ENCODE data around the gene RHOV. TPM values are rescaled to one million over a fixed set of nuclear protein-coding genes. Genes with fewer than 3 reads are reported as not detected.
A peak's percentile ranks its signal among the peaks of the same experiment; 100 is the strongest.

The RHOV gene
- total and polyA plus RNA-seq, 8 donors = 1.2 to 87.8 (median 1.7) TPM; not detected in 1

DNA sequence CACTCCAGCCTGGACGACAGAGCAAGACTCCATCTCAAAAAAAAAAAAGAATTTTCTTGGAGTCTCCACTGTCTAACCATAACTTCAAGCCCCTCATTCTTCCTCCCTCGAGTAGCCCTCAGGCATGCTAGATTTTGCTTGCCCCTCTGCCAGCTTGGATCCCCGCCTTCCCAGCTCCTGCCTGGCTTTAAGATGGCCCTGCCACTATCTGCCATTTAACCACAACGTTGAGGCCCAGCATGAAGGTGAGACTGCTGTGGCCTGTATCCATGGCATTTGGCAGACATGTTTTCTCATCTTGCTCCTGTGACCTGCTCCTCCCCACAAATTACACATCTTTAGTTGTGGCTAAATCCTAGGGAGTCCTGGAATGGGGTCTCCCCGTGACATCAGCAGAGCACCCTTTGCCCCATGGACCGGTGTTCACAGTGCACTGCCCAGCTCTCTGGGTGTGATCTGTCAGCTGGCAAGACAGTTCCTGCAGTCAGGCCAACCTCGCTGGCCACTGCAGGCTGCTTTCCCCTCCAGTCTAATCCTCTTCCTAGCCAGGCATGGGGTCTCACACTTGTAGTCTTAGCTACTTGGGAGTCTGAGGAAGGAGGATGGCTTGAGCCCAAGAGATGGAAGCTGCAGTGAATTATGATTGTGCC, 30.6 kb upstream of the RHOV start:
- H3K27ac ChIP-seq = peak overlapping the region; percentile 88 to 97 (median 91)
- peak in 1 of 2 donors; percentile 15 for DNase-seq
- 61 to 80% (median 69%) methylated on average over 7 of the region's 7 CpGs for WGBS, 5 donors

GRCh38 chr15:40902605-40903561, 28.8 kb upstream of the RHOV start:
- Histone ChIP-seq H3K27ac (peak overlapping the region in 3 of 5 donors; percentile 48 to 91 (median 88)), H3K36me3 (peaks cover 50 to 69% (median 62%) of the 10 kb centered on the region in 4 donors), H3K9me3 (no peaks in the 10 kb centered on the region), H3K4me1 (peaks cover 24 to 83% (median 63%) of the 10 kb centered on the region in 4 donors), H3K27me3 (no peaks in the 10 kb centered on the region), H3K4me3 (no peak overlapping the region)
- no peak for TF ChIP-seq POLR2AphosphoS5 (IDR thresholded peaks at IDR 0.05)
- TF ChIP-seq, protein P1, sequence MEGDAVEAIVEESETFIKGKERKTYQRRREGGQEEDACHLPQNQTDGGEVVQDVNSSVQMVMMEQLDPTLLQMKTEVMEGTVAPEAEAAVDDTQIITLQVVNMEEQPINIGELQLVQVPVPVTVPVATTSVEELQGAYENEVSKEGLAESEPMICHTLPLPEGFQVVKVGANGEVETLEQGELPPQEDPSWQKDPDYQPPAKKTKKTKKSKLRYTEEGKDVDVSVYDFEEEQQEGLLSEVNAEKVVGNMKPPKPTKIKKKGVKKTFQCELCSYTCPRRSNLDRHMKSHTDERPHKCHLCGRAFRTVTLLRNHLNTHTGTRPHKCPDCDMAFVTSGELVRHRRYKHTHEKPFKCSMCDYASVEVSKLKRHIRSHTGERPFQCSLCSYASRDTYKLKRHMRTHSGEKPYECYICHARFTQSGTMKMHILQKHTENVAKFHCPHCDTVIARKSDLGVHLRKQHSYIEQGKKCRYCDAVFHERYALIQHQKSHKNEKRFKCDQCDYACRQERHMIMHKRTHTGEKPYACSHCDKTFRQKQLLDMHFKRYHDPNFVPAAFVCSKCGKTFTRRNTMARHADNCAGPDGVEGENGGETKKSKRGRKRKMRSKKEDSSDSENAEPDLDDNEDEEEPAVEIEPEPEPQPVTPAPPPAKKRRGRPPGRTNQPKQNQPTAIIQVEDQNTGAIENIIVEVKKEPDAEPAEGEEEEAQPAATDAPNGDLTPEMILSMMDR (IDR thresholded peaks at IDR 0.05) = no peak
- no peak for TF ChIP-seq POLR2A (IDR thresholded peaks at IDR 0.05)
- TF ChIP-seq EP300 (IDR thresholded peaks at IDR 0.05) = no peak
- peak in 1 of 2 donors; percentile 37 for DNase-seq
- 74 to 82% (median 79%) methylated on average over 25 to 33 of the region's 33 CpGs for WGBS, 5 donors
- intact Hi-C loops (cut with DNase I; ENCODE audit: low total_unique reads) = loop anchor here (5.0 kb wide), 1 partner anchor 279 kb away; no protein-coding TSS in a partner anchor

More for the DNA sequence above, 30.6 kb upstream of the RHOV start:
- no peaks in the 10 kb centered on the region for H3K9me3 ChIP-seq
- H3K4me1 ChIP-seq = peaks cover 25 to 91% (median 69%) of the 10 kb centered on the region in 4 donors
- intact Hi-C loops (cut with DNase I; ENCODE audit: low total_unique reads) = loop anchor here (5.0 kb wide), 2 partner anchors 118 to 278 kb away; no protein-coding TSS in a partner anchor
- TF ChIP-seq, protein P1 (IDR thresholded peaks at IDR 0.05) = no peak
- TF ChIP-seq EP300 (IDR thresholded peaks at IDR 0.05) (no peak), POLR2AphosphoS5 (IDR thresholded peaks at IDR 0.05) (no peak), POLR2A (IDR thresholded peaks at IDR 0.05) (no peak)
- H3K4me3 ChIP-seq = no peak overlapping the region
- H3K27me3 ChIP-seq = no peaks in the 10 kb centered on the region
- peaks cover 38 to 51% (median 44%) of the 10 kb centered on the region in 4 donors for H3K36me3 ChIP-seq

- no peak for DNase-seq
- H3K4me3 ChIP-seq = no peak overlapping the region
- H3K27me3 ChIP-seq = no peaks in the 10 kb centered on the region
- H3K27ac ChIP-seq = no peak overlapping the region
- peaks cover 6 to 79% (median 46%) of the 10 kb centered on the region in 4 donors for H3K4me1 ChIP-seq
- intact Hi-C loops (cut with DNase I; ENCODE audit: low total_unique reads) = loop anchor here (5.0 kb wide), 1 partner anchor 281 kb away; no protein-coding TSS in a partner anchor
- TF ChIP-seq EP300 (IDR thresholded peaks at IDR 0.05) (no peak), POLR2AphosphoS5 (IDR thresholded peaks at IDR 0.05) (no peak), POLR2A (IDR thresholded peaks at IDR 0.05) (no peak)
- TF ChIP-seq, protein P1 (IDR thresholded peaks at IDR 0.05) = no peak
- WGBS, 5 donors = 70 to 79% (median 74%) methylated on average over 5 of the region's 5 CpGs
- H3K36me3 ChIP-seq = peaks cover 51 to 87% (median 81%) of the 10 kb centered on the region in 4 donors
- H3K9me3 ChIP-seq = no peaks in the 10 kb centered on the region
Measured at GRCh38 chr15:40901053-40901443, 27.0 kb upstream of the RHOV start.

All from stomach (tissue), 9 donors.